Thoracic aorta (tissue), 2 donors: ENCODE data around the gene HPN. TPM values are rescaled to one million over a fixed set of nuclear protein-coding genes. Genes with fewer than 3 reads are reported as not detected.

Experiments
- ATAC-seq: fragments of 150-250 bp; one replicate; pipeline ENCODE4 v1.8.0; 2017; ENCODE audit warnings: low read depth; ENCODE audit not compliant: insufficient number of reproducible peaks, low FRiP score
- DNase-seq: peaks from one replicate; pipeline ENCODE4 v3.0.0-alpha.2; 2020; ENCODE audit warnings: low spot score
- H3K27ac ChIP-seq, 2 donors: fragments of 200-600 bp; sonication (generic); 1 replicate in 1 of 2; 2 replicates in 1 of 2; pipeline ENCODE4 v1.5.1; 2016; ENCODE audit warnings: mild to moderate bottlenecking in 2 of 2, moderate library complexity in 2 of 2
- H3K27me3 ChIP-seq: fragments of 200-600 bp; sonication (generic); replicated peaks from 2 replicates; pipeline ENCODE4 v1.6.0; 2016; ENCODE audit warnings: mild to moderate bottlenecking; ENCODE audit not compliant: insufficient read depth
- H3K36me3 ChIP-seq: fragments of 200-600 bp; sonication (generic); one replicate; pipeline ENCODE4 v1.5.1; 2016
- H3K4me1 ChIP-seq, 2 donors: fragments of 200-600 bp; sonication (generic); 1 replicate in 1 of 2; 2 replicates in 1 of 2; pipeline versions ENCODE4 v1.5.1 to v1.6.0; 2016; ENCODE audit warnings: low read depth in 2 of 2, mild to moderate bottlenecking in 1 of 2; ENCODE audit not compliant: control insufficient read depth in 1 of 2
- H3K4me3 ChIP-seq: fragments of 200-600 bp; sonication (generic); 2 replicates; pipeline ENCODE4 v1.5.1; 2016; ENCODE audit warnings: mild to moderate bottlenecking
- H3K9me3 ChIP-seq: fragments of 200-600 bp; sonication (generic); 2 replicates; pipeline ENCODE4 v1.5.1; 2016
- CTCF ChIP-seq: fragments of 200-600 bp; sonication (generic); IDR thresholded peaks from one replicate; pipeline ENCODE4 v1.5.1; 2019; ENCODE audit warnings: antibody characterized with exemption
- total RNA-seq, 2 donors: library from RNA; depleted of rRNA; stranded (reverse); fragments of >200 nt; gene quantifications; one replicate each; pipeline versions ENCODE4 v1.1.0 to v1.2.3, GENCODE V29; 2016

The HPN gene
- total RNA-seq, 2 donors from 2014 or later: 0.35 to 5.4 TPM

- Histone ChIP-seq H3K36me3 (no peaks in the 10 kb centered on the region), H3K4me1 (no peaks in the 10 kb centered on the region), H3K27ac (no peak overlapping the region), H3K9me3 (peaks cover 5% of the 10 kb centered on the region), H3K4me3 (no peak overlapping the region), H3K27me3 (no peaks in the 10 kb centered on the region)
- TF ChIP-seq CTCF: no peak
- ATAC-seq: no peak
- DNase-seq: no peak
Measured at GRCh38 chr19:35074426-35075201, 33.1 kb downstream of the HPN start.

- peaks cover 4% of the 10 kb centered on the region for H3K9me3 ChIP-seq
- ATAC-seq (no peak), DNase-seq (no peak)
- no peak overlapping the region for H3K4me3 ChIP-seq
- no peaks in the 10 kb centered on the region for H3K27me3 ChIP-seq
- no peak overlapping the region for H3K27ac ChIP-seq
- no peaks in the 10 kb centered on the region for H3K36me3 ChIP-seq
- H3K4me1 ChIP-seq: no peaks in the 10 kb centered on the region
- TF ChIP-seq CTCF: no peak
Measured at GRCh38 chr19:35075202-35076025, 33.9 kb downstream of the HPN start.

- Histone ChIP-seq H3K4me3 (no peak overlapping the region), H3K27ac (no peak overlapping the region), H3K36me3 (no peaks in the 10 kb centered on the region), H3K4me1 (no peaks in the 10 kb centered on the region), H3K27me3 (no peaks in the 10 kb centered on the region), H3K9me3 (no peaks in the 10 kb centered on the region)
- no peak for TF ChIP-seq CTCF
- no peak for ATAC-seq
- DNase-seq: no peak
Measured at GRCh38 chr19:35076026-35076370, 34.5 kb downstream of the HPN start.

- H3K4me3 ChIP-seq: no peak overlapping the region
- no peak for TF ChIP-seq CTCF
- no peak overlapping the region for H3K27ac ChIP-seq
- H3K9me3 ChIP-seq: no peaks in the 10 kb centered on the region
- H3K27me3 ChIP-seq: no peaks in the 10 kb centered on the region
- ATAC-seq: no peak
- no peaks in the 10 kb centered on the region for H3K36me3 ChIP-seq
- no peak for DNase-seq
- H3K4me1 ChIP-seq: no peaks in the 10 kb centered on the region
Measured at GRCh38 chr19:35076657-35077056, 35.1 kb downstream of the HPN start.

- ATAC-seq: no peak
Measured at GRCh38 chr19:35077411-35078223, 36.1 kb downstream of the HPN start.

More at GRCh38 chr19:35077411-35078223, 36.1 kb downstream of the HPN start:
- Histone ChIP-seq H3K9me3 (no peaks in the 10 kb centered on the region), H3K27me3 (no peaks in the 10 kb centered on the region), H3K4me3 (no peak overlapping the region), H3K36me3 (no peaks in the 10 kb centered on the region), H3K4me1 (no peaks in the 10 kb centered on the region), H3K27ac (no peak overlapping the region)
- no peak for DNase-seq
- TF ChIP-seq CTCF: no peak
